ENCODE measurements around the gene TAOK2. TPM values are rescaled to one million over a fixed set of nuclear protein-coding genes. Genes with fewer than 3 reads are reported as not detected.

The TAOK2 gene
- polyA plus RNA-seq, 2 of the 4 experiments (the other 2 are of a cell fraction) = 13.7 to 30.8 TPM

DNA sequence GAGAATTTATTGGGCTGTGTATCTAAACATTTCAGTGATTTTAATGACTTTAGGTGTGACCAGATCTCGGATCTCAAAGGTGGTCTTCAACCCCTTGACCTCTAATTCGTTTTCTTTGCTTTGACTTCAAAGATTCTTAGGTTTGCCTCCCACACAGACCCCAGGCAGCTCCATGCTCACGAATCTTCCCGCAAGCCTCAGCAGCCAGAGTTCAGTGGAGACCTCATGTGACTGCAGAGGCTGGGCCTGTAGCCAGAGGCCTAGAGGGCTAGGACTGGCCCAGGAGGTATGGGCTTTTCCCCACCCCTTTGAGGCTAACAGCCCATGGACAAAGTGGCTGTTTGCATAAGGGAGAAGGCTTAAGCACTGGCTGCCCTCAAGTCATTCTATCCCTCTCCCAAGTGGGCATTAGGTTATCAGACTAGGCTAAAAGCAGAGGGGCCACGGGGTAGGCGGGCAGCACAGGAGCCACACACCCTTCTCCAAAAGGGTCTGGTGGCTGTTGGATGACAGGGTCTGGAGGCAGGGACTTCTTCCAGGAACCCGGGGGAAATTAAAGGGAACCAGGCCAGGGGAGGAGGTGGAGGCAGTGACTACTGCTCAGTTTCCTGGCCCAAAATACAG lies 18.8 kb downstream of the TAOK2 start:
- CTCF ChIA-PET = interaction anchor here (0.7 to 6.3 kb wide), 6 partner anchors 13 to 49 kb away, joined by 3 to 39 read pairs (median 6); no protein-coding TSS in a partner anchor
- no peak overlapping the region for H3K4me3 ChIP-seq
- no peak overlapping the region for H3K4me2 ChIP-seq
- TF ChIP-seq EP300 (IDR thresholded peaks at IDR 0.05) = no peak
- no peak for TF ChIP-seq POLR2AphosphoS2 (conservative IDR thresholded peaks at IDR 0.05; ENCODE audit: low read length)
- no peak for TF ChIP-seq CHD2 (IDR thresholded peaks at IDR 0.05; ENCODE audit: low read length, partially characterized antibody)
- no peak for TF ChIP-seq CBX2 (IDR thresholded peaks at IDR 0.05; ENCODE audit: borderline replicate concordance, low read depth)
- TF ChIP-seq BHLHE40 (IDR thresholded peaks at IDR 0.05; ENCODE audit: low read depth, low read length) = no peak
- TF ChIP-seq, protein P1, sequence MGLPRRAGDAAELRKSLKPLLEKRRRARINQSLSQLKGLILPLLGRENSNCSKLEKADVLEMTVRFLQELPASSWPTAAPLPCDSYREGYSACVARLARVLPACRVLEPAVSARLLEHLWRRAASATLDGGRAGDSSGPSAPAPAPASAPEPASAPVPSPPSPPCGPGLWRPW (IDR thresholded peaks at IDR 0.05) = no peak
- TF ChIP-seq CBX8 (IDR thresholded peaks at IDR 0.05) = no peak
- no peak for TF ChIP-seq SMC3 (IDR thresholded peaks at IDR 0.05)
- no peak for TF ChIP-seq HOXB5 (CRISPR knock-in tag; IDR thresholded peaks at IDR 0.05)
- TF ChIP-seq FOSL2 (IDR thresholded peaks at IDR 0.05) = no peak
- no peak for TF ChIP-seq FOSL2 (CRISPR knock-in tag; IDR thresholded peaks at IDR 0.05)
- no peak for TF ChIP-seq RARB (CRISPR knock-in tag; IDR thresholded peaks at IDR 0.05)
- TF ChIP-seq, protein P2, sequence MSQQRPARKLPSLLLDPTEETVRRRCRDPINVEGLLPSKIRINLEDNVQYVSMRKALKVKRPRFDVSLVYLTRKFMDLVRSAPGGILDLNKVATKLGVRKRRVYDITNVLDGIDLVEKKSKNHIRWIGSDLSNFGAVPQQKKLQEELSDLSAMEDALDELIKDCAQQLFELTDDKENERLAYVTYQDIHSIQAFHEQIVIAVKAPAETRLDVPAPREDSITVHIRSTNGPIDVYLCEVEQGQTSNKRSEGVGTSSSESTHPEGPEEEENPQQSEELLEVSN (IDR thresholded peaks at IDR 0.05; ENCODE audit: borderline replicate concordance, low read depth) = no peak
- H3K4me1 ChIP-seq = peaks cover 14% of the 10 kb centered on the region
- POLR2A ChIA-PET = no interaction called here
- ATAC-seq (no peak), FAIRE-seq (no peak), DNase-seq (ENCODE audit: low read depth in 1 of 2, low spot score in 1 of 2) (no peak)
- no peak overlapping the region for H3K27ac ChIP-seq
- H3K9me3 ChIP-seq = no peaks in the 10 kb centered on the region
- WGBS (ENCODE audit: missing lambda C conversion rate) = 70% methylated on average over 7 of the region's 7 CpGs

DNA sequence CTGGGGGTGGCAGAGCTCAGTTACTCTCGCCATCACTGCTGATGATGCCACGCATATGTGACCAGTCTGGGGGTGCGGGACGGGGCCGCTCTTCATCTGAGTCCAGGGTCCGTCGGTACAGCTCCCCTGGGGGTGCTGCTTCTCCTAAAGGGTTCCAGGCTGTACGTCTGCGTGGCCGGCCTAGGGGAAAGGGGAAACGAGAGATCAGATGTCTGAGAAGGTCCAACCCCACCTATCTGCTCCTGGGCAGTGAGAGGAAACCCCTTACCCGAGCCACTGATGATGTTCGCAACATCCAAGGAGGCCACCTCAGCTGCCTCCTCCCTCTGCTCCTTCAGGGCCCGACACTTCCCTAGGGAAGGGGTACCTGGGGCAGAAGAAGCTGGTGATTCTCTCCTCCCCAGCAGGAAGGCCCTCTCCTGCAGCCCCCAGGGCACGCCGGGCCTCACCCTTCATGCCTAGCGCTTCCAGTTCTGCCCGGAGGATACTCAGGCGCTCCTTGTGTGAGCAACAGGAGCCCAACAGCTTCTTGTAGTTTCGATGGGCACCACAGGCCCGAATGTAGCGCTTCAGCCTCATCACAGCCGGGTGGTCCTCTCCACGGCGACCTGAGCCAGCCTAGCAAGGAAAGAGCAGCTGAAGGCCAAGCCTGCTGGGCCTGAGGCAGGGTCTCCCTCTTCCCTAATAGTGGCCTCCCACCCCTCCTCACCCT lies 19.7 kb downstream of the TAOK2 start:
- Histone ChIP-seq H3K27ac (no peak overlapping the region), H3K9me3 (no peaks in the 10 kb centered on the region), H3K4me3 (no peak overlapping the region), H3K4me1 (peaks cover 14% of the 10 kb centered on the region), H3K4me2 (no peak overlapping the region)
- 94% methylated on average over 25 of the region's 25 CpGs for WGBS (ENCODE audit: missing lambda C conversion rate)
- no peak for FAIRE-seq
- ATAC-seq = no peak
- DNase-seq (ENCODE audit: low read depth in 1 of 2, low spot score in 1 of 2) = no peak
- CTCF ChIA-PET = interaction anchor here (0.6 to 6.3 kb wide), 14 partner anchors 10 to 398 kb away, joined by 3 to 39 read pairs (median 4); no protein-coding TSS in a partner anchor
- POLR2A ChIA-PET = interaction anchor here (0.8 to 1.2 kb wide), 3 partner anchors 8 to 71 kb away, joined by 3 to 6 read pairs (median 3); partner anchors contain the start of gene TAOK2
- TF ChIP-seq CHD4 (IDR thresholded peaks at IDR 0.05; ENCODE audit: borderline replicate concordance) (no peak), ZNF302 (CRISPR knock-in tag; IDR thresholded peaks at IDR 0.05) (no peak), CEBPB (IDR thresholded peaks at IDR 0.05) (no peak), NFE2L2 (conservative IDR thresholded peaks at IDR 0.05; ENCODE audit: low read length) (no peak), HDAC2 (IDR thresholded peaks at IDR 0.05) (no peak), EHMT2 (IDR thresholded peaks at IDR 0.05; ENCODE audit: low read depth) (no peak), MAFK (IDR thresholded peaks at IDR 0.05; ENCODE audit: partially characterized antibody) (no peak), ZFP36 (IDR thresholded peaks at IDR 0.05; ENCODE audit: borderline replicate concordance, partially characterized antibody) (no peak), TP53 (CRISPR knock-in tag; IDR thresholded peaks at IDR 0.05) (no peak), MYC (IDR thresholded peaks at IDR 0.05; ENCODE audit: borderline replicate concordance, low read length) (no peak)
- TF ChIP-seq, protein P3, sequence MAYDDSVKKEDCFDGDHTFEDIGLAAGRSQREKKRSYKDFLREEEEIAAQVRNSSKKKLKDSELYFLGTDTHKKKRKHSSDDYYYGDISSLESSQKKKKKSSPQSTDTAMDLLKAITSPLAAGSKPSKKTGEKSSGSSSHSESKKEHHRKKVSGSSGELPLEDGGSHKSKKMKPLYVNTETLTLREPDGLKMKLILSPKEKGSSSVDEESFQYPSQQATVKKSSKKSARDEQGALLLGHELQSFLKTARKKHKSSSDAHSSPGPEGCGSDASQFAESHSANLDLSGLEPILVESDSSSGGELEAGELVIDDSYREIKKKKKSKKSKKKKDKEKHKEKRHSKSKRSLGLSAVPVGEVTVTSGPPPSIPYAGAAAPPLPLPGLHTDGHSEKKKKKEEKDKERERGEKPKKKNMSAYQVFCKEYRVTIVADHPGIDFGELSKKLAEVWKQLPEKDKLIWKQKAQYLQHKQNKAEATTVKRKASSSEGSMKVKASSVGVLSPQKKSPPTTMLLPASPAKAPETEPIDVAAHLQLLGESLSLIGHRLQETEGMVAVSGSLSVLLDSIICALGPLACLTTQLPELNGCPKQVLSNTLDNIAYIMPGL (CRISPR knock-in tag; IDR thresholded peaks at IDR 0.05; ENCODE audit: borderline replicate concordance) = no peak
- TF ChIP-seq, protein P4, sequence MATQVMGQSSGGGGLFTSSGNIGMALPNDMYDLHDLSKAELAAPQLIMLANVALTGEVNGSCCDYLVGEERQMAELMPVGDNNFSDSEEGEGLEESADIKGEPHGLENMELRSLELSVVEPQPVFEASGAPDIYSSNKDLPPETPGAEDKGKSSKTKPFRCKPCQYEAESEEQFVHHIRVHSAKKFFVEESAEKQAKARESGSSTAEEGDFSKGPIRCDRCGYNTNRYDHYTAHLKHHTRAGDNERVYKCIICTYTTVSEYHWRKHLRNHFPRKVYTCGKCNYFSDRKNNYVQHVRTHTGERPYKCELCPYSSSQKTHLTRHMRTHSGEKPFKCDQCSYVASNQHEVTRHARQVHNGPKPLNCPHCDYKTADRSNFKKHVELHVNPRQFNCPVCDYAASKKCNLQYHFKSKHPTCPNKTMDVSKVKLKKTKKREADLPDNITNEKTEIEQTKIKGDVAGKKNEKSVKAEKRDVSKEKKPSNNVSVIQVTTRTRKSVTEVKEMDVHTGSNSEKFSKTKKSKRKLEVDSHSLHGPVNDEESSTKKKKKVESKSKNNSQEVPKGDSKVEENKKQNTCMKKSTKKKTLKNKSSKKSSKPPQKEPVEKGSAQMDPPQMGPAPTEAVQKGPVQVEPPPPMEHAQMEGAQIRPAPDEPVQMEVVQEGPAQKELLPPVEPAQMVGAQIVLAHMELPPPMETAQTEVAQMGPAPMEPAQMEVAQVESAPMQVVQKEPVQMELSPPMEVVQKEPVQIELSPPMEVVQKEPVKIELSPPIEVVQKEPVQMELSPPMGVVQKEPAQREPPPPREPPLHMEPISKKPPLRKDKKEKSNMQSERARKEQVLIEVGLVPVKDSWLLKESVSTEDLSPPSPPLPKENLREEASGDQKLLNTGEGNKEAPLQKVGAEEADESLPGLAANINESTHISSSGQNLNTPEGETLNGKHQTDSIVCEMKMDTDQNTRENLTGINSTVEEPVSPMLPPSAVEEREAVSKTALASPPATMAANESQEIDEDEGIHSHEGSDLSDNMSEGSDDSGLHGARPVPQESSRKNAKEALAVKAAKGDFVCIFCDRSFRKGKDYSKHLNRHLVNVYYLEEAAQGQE (IDR thresholded peaks at IDR 0.05) = no peak
- TF ChIP-seq, protein P5, sequence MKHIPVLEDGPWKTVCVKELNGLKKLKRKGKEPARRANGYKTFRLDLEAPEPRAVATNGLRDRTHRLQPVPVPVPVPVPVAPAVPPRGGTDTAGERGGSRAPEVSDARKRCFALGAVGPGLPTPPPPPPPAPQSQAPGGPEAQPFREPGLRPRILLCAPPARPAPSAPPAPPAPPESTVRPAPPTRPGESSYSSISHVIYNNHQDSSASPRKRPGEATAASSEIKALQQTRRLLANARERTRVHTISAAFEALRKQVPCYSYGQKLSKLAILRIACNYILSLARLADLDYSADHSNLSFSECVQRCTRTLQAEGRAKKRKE (CRISPR knock-in tag; IDR thresholded peaks at IDR 0.05; ENCODE audit: low read depth) = no peak
- TF ChIP-seq, protein P6, sequence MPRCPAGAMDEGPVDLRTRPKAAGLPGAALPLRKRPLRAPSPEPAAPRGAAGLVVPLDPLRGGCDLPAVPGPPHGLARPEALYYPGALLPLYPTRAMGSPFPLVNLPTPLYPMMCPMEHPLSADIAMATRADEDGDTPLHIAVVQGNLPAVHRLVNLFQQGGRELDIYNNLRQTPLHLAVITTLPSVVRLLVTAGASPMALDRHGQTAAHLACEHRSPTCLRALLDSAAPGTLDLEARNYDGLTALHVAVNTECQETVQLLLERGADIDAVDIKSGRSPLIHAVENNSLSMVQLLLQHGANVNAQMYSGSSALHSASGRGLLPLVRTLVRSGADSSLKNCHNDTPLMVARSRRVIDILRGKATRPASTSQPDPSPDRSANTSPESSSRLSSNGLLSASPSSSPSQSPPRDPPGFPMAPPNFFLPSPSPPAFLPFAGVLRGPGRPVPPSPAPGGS (IDR thresholded peaks at IDR 0.05) = no peak

Measured in A549 (cell line).